Lung (tissue), 12 donors: ENCODE measurements around the gene DPH7. TPM values are rescaled to one million over a fixed set of nuclear protein-coding genes. Genes with fewer than 3 reads are reported as not detected.
A peak's percentile ranks its signal among the peaks of the same experiment; 100 is the strongest.

Source experiments
- ATAC-seq: fragments of 200-7000 bp; cut with Tn5 transposase; one replicate; pipeline ENCODE4 v1.9.1; 2020; ENCODE audit warnings: moderate number of reproducible peaks; ENCODE audit not compliant: insufficient read depth, low FRiP score
- DNase-seq, 3 donors: peaks; one replicate each; pipeline ENCODE4 v3.0.0-alpha.2; 2013 to 2017
- H3K27ac ChIP-seq, 2 donors: one replicate each; pipeline ENCODE4 v1.5.1; 2013; ENCODE audit warnings: mild to moderate bottlenecking in 2 of 2, moderate library complexity in 2 of 2, control low read depth in 1 of 2, inconsistent platforms in 1 of 2, low read depth in 1 of 2, low read length in 1 of 2
- H3K27me3 ChIP-seq, 3 donors: one replicate each; pipeline ENCODE4 v1.5.1; 2013; ENCODE audit warnings: low read length in 2 of 3; ENCODE audit not compliant: control insufficient read depth in 3 of 3, insufficient read depth in 3 of 3
- H3K36me3 ChIP-seq, 4 donors: one replicate each; pipeline ENCODE4 v1.5.1; 2013; ENCODE audit warnings: low read length in 4 of 4, mild to moderate bottlenecking in 1 of 4, moderate library complexity in 1 of 4; ENCODE audit not compliant: control insufficient read depth in 4 of 4, insufficient read depth in 4 of 4
- H3K4me1 ChIP-seq, 5 donors: one replicate each; pipeline ENCODE4 v1.5.1; 2013; ENCODE audit warnings: low read length in 5 of 5, mild to moderate bottlenecking in 2 of 5, moderate library complexity in 1 of 5; ENCODE audit not compliant: control insufficient read depth in 5 of 5, insufficient read depth in 5 of 5
- H3K4me3 ChIP-seq: one replicate; pipeline ENCODE4 v1.5.1; 2013; ENCODE audit warnings: mild to moderate bottlenecking, control low read depth, moderate library complexity
- H3K9ac ChIP-seq, 2 donors: one replicate each; pipeline ENCODE4 v1.5.1; 2013; ENCODE audit warnings: low read length in 2 of 2, control low read depth in 1 of 2; ENCODE audit not compliant: insufficient read depth in 1 of 2
- H3K9me3 ChIP-seq, 4 donors: one replicate each; pipeline ENCODE4 v1.5.1; 2013; ENCODE audit warnings: low read length in 3 of 4, mild to moderate bottlenecking in 1 of 4, moderate library complexity in 1 of 4; ENCODE audit not compliant: control insufficient read depth in 4 of 4, insufficient read depth in 3 of 4
- CTCF ChIP-seq: IDR thresholded peaks from 2 replicates; pipeline ENCODE4 v1.5.1; 2012; ENCODE audit warnings: mild to moderate bottlenecking; ENCODE audit errors: control extremely low read depth, extremely low read depth
- WGBS, 2 donors: extraction: QIAGEN DNeasy Blood & Tissue Kit; methylation state at CpG; one replicate each; pipeline ENCODE4 v1.1.7; 2013; 5-methylcytosine and 5-hydroxymethylcytosine counted together
- polyA plus RNA-seq, 2 donors: library from polyadenylated mRNA; stranded (reverse); fragments of 200-250 nt; gene quantifications; one replicate each; pipeline ENCODE4 v1.2.1, GENCODE V29; 2013
- total RNA-seq, 2 donors: library from RNA; depleted of rRNA in 1 of 2; stranded (reverse); fragments of >200 nt in 1 of 2; gene quantifications; one replicate each; pipeline ENCODE4 v1.2.1, GENCODE V29; 2014 to 2021
- donor health status: control.
- donor health status: control.
- donor health status: Bipolar disorder and iron deficiency.
- donor health status: healthy.
- donor health status: DM: yes; HTN: yes; CAD: no.

The DPH7 gene
- total and polyA plus RNA-seq, 4 donors, result 23.6 to 36.5 (median 30.3) TPM

- Histone ChIP-seq H3K4me3 (peak overlapping the region; percentile 97), H3K36me3 (peaks cover 0 to 37% (median 12%) of the 10 kb centered on the region in 4 donors), H3K9ac (no peak overlapping the region), H3K27ac (peak overlapping the region; percentile 56 to 58), H3K27me3 (no peaks in the 10 kb centered on the region), H3K4me1 (peaks cover 6 to 9% (median 9%) of the 10 kb centered on the region in 5 donors), H3K9me3 (no peaks in the 10 kb centered on the region)
- 46 to 60% methylated on average over 19 of the region's 19 CpGs for WGBS, 2 donors
- ATAC-seq (no peak), DNase-seq (no peak)
- no peak for TF ChIP-seq CTCF
These were observed 507 bp upstream of the DPH7 start for GRCh38 chr9:137579259-137579604.

GRCh38 chr9:137575716-137576411 lies 2.9 kb downstream of the DPH7 start:
- Histone ChIP-seq H3K9me3 (no peaks in the 10 kb centered on the region), H3K36me3 (peaks cover 0 to 28% (median 21%) of the 10 kb centered on the region in 4 donors), H3K27ac (no peak overlapping the region), H3K4me1 (peaks cover 6 to 9% (median 9%) of the 10 kb centered on the region in 5 donors), H3K4me3 (no peak overlapping the region), H3K27me3 (no peaks in the 10 kb centered on the region), H3K9ac (no peak overlapping the region)
- WGBS, 2 donors, result 76 to 78% methylated on average over 12 of the region's 12 CpGs
- no peak for ATAC-seq
- no peak for TF ChIP-seq CTCF
- no peak for DNase-seq

- H3K9ac ChIP-seq, result no peak overlapping the region
- H3K4me1 ChIP-seq, result peaks cover 6 to 9% (median 8%) of the 10 kb centered on the region in 5 donors
- TF ChIP-seq CTCF, result no peak
- peaks cover 0 to 33% (median 24%) of the 10 kb centered on the region in 4 donors for H3K36me3 ChIP-seq
- DNase-seq, result no peak
- peak overlapping the region in 1 of 2 donors; percentile 9 for H3K27ac ChIP-seq
- no peaks in the 10 kb centered on the region for H3K27me3 ChIP-seq
- no peak for ATAC-seq
- 67 to 81% methylated on average over 9 of the region's 9 CpGs for WGBS, 2 donors
- H3K4me3 ChIP-seq, result no peak overlapping the region
- no peaks in the 10 kb centered on the region for H3K9me3 ChIP-seq
These were observed 3.4 kb downstream of the DPH7 start for GRCh38 chr9:137575364-137575715.

- Histone ChIP-seq H3K9me3 (no peaks in the 10 kb centered on the region), H3K27ac (no peak overlapping the region), H3K27me3 (no peaks in the 10 kb centered on the region), H3K4me3 (no peak overlapping the region), H3K4me1 (peaks cover 4 to 9% (median 7%) of the 10 kb centered on the region in 5 donors), H3K9ac (no peak overlapping the region), H3K36me3 (peaks cover 0 to 34% (median 25%) of the 10 kb centered on the region in 4 donors)
- DNase-seq, result no peak
- 90 to 91% methylated on average over 10 of the region's 10 CpGs for WGBS, 2 donors
- no peak for ATAC-seq
- no peak for TF ChIP-seq CTCF
These were observed 4.5 kb downstream of the DPH7 start for GRCh38 chr9:137574192-137574591.
